ENCODE data around the gene OCA2. TPM values are rescaled to one million over a fixed set of nuclear protein-coding genes. Genes with fewer than 3 reads are reported as not detected.

The OCA2 gene
- total RNA-seq, 1 experiment from 2014 or later, result 0.31 TPM

DNA sequence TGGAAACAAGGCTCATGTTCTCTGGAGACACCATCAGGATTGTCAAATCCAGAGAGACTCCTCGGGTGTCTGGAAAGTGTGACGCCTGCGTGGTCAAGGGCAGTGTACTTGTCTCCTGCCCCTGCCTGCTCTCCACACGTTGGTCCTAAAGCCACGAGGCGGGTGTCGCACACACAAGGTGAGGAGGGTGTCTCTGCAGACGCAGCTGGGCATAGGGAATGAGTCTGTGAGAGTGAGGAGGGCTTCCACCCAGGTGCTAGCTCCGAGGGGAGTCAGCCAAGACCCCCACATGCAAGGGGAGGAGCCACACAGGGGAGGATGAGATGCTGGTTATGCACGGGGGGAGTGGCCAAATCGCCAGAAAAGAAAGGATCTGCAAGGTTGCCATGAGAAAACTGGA, 27.9 kb upstream of the OCA2 start:
- H3T11ph ChIP-seq (ENCODE audit: low read length), result no peak overlapping the region
- no peak overlapping the region for H3K23ac ChIP-seq (ENCODE audit: insufficient read length, low read depth, low read length)
- H2BK12ac ChIP-seq (ENCODE audit: insufficient read length, low read depth, low read length), result no peak overlapping the region
- TF ChIP-seq, protein P1, sequence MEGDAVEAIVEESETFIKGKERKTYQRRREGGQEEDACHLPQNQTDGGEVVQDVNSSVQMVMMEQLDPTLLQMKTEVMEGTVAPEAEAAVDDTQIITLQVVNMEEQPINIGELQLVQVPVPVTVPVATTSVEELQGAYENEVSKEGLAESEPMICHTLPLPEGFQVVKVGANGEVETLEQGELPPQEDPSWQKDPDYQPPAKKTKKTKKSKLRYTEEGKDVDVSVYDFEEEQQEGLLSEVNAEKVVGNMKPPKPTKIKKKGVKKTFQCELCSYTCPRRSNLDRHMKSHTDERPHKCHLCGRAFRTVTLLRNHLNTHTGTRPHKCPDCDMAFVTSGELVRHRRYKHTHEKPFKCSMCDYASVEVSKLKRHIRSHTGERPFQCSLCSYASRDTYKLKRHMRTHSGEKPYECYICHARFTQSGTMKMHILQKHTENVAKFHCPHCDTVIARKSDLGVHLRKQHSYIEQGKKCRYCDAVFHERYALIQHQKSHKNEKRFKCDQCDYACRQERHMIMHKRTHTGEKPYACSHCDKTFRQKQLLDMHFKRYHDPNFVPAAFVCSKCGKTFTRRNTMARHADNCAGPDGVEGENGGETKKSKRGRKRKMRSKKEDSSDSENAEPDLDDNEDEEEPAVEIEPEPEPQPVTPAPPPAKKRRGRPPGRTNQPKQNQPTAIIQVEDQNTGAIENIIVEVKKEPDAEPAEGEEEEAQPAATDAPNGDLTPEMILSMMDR (conservative IDR thresholded peaks at IDR 0.05), result no peak
- H3K56ac ChIP-seq (ENCODE audit: insufficient read length, low read depth, low read length), result no peak overlapping the region
- H4K91ac ChIP-seq (ENCODE audit: insufficient read length, low read depth, low read length), result no peak overlapping the region
- H3K18ac ChIP-seq (ENCODE audit: insufficient read length, low read depth, low read length), result no peak overlapping the region
- H3K14ac ChIP-seq (ENCODE audit: insufficient read depth, low read length), result no peak overlapping the region
- no peak overlapping the region for H2AFZ ChIP-seq (ENCODE audit: low read length)
- no peak overlapping the region for H2BK120ac ChIP-seq (ENCODE audit: low read depth, low read length, poor library complexity, severe bottlenecking)
- Mint-ChIP-seq H3K4me1 (no peaks in the 10 kb centered on the region), H3K27ac (peak overlapping the region in 2 of 3 experiments; percentile 76 to 92; a peak in 4 of 7 replicates), H3K9me3 (no peaks in the 10 kb centered on the region), H3K36me3 (ENCODE audit: insufficient read depth in 1 of 3, low read depth in 3 of 3) (peaks cover 50 to 67% (median 52%) of the 10 kb centered on the region in 3 experiments), H3K4me3 (no peak overlapping the region), H3K27me3 (ENCODE audit: low read depth) (no peaks in the 10 kb centered on the region)
- no peaks in the 10 kb centered on the region for H3K27me3 ChIP-seq (ENCODE audit: insufficient read depth, low read length)
- H4K5ac ChIP-seq (ENCODE audit: insufficient read length, low read depth, low read length), result no peak overlapping the region
- no peaks in the 10 kb centered on the region for H3K79me1 ChIP-seq (ENCODE audit: insufficient read depth, low read depth, low read length, poor library complexity, severe bottlenecking)
- H4K8ac ChIP-seq (replicated peaks; ENCODE audit: insufficient read length, low read depth, low read length), result no peak overlapping the region
- H2BK15ac ChIP-seq (ENCODE audit: low read depth, low read length), result no peak overlapping the region
- H3K4me2 ChIP-seq (ENCODE audit: insufficient read depth, insufficient read length, low read length), result no peak overlapping the region
- no CpG with 5 or more reads among the region's 11 CpGs for WGBS (ENCODE audit: extremely low coverage, insufficient read length, low lambda C conversion rate)
- no peaks in the 10 kb centered on the region for H4K20me1 ChIP-seq (ENCODE audit: control insufficient read depth, insufficient read depth, insufficient read length)
- DNase-seq, result no peak
- no peak overlapping the region for H3K9ac ChIP-seq (ENCODE audit: extremely low read depth, insufficient read length, low read length)
- H3K23me2 ChIP-seq (ENCODE audit: insufficient read length, low read depth, low read length, poor library complexity, severe bottlenecking), result no peaks in the 10 kb centered on the region
- no peak overlapping the region for H2BK20ac ChIP-seq (ENCODE audit: low read depth, low read length, poor library complexity, severe bottlenecking)
- no peaks in the 10 kb centered on the region for H3K9me3 ChIP-seq (ENCODE audit: control insufficient read depth, low read depth, low read length)
- H3K27ac ChIP-seq (ENCODE audit: insufficient read length, low read depth, low read length), result no peak overlapping the region
- no peak overlapping the region for H3K4ac ChIP-seq (ENCODE audit: low read depth, low read length)
- no peaks in the 10 kb centered on the region for H3K4me1 ChIP-seq (ENCODE audit: insufficient read depth, low read length)
- no peaks in the 10 kb centered on the region for H3K79me2 ChIP-seq (ENCODE audit: insufficient read depth, low read length)
- H2BK5ac ChIP-seq (ENCODE audit: insufficient read length, low read length), result no peak overlapping the region
- no peak overlapping the region for H2AK5ac ChIP-seq (ENCODE audit: insufficient read length, low read length)

Measured in H9 (cell line).